H1 (cell line): ENCODE data around the gene TLE3. TPM values are rescaled to one million over a fixed set of nuclear protein-coding genes. Genes with fewer than 3 reads are reported as not detected.

Experiments
- CBX5 ChIP-seq: fragments of 300-800, 300-1000 bp; sonication (generic); IDR thresholded peaks from 2 replicates; pipeline ENCODE4 v1.7.1; 2016; ENCODE audit warnings: antibody characterized with exemption, low read length, low read depth
- CHD2 ChIP-seq: IDR thresholded peaks from 2 replicates; pipeline ENCODE4 v1.6.1; 2012; ENCODE audit warnings: low read length, improper control_type of control experiment
- EP300 ChIP-seq, 2 experiments: IDR thresholded peaks; 1 replicate in 1 of 2; 2 replicates in 1 of 2; pipeline ENCODE4 v1.6.1; 2011 to 2012; ENCODE audit warnings: low read depth in 2 of 2, low read length in 2 of 2, mild to moderate bottlenecking in 2 of 2, borderline replicate concordance in 1 of 2, inconsistent platforms in 1 of 2, moderate library complexity in 1 of 2
- KDM4A ChIP-seq: IDR thresholded peaks from one replicate; pipeline ENCODE4 v1.7.1; 2012; ENCODE audit warnings: low read depth, mild to moderate bottlenecking, moderate library complexity, low read length, inconsistent platforms; ENCODE audit not compliant: severe bottlenecking
- PHF8 ChIP-seq: fragments of 200-600 bp; sonication (generic); conservative IDR thresholded peaks from 2 replicates; pipeline ENCODE4 v1.7.1; 2012; ENCODE audit warnings: low read depth, mild to moderate bottlenecking, inconsistent platforms, low read length, moderate library complexity
- POLR2AphosphoS5 ChIP-seq: IDR thresholded peaks from 2 replicates; pipeline ENCODE4 v1.6.1; 2011; ENCODE audit warnings: low read depth, low read length
- RAD21 ChIP-seq, 2 experiments: IDR thresholded peaks in 1 of 2; conservative IDR thresholded peaks in 1 of 2; 2 replicates each; pipeline ENCODE4 v1.6.1; 2011; ENCODE audit warnings: low read depth in 2 of 2, low read length in 2 of 2, improper control_type of control experiment in 1 of 2, inconsistent platforms in 1 of 2, mild to moderate bottlenecking in 1 of 2, moderate library complexity in 1 of 2
- RBBP5 ChIP-seq: IDR thresholded peaks from 2 replicates; pipeline ENCODE4 v1.7.1; 2012; ENCODE audit warnings: low read depth, mild to moderate bottlenecking, inconsistent platforms, low read length, moderate library complexity, borderline replicate concordance
- TAF1 ChIP-seq: IDR thresholded peaks from 2 replicates; pipeline ENCODE4 v1.6.1; 2011; ENCODE audit warnings: mild to moderate bottlenecking, low read depth, low read length
- TBP ChIP-seq: IDR thresholded peaks from 2 replicates; pipeline ENCODE4 v1.6.1; 2011; ENCODE audit warnings: low read depth, low read length, improper control_type of control experiment
- TEAD4 ChIP-seq: IDR thresholded peaks from 2 replicates; pipeline ENCODE4 v1.6.1; 2012; ENCODE audit warnings: low read depth, low read length, inconsistent platforms, mixed read lengths
- USF2 ChIP-seq: IDR thresholded peaks from 2 replicates; pipeline ENCODE4 v1.6.1; 2011; ENCODE audit warnings: low read length, improper control_type of control experiment
- polyA plus RNA-seq, 7 experiments: library from polyadenylated mRNA; depleted of rRNA in 3 of 7; stranded (reverse) in 5 of 7; unstranded in 2 of 7; fragments of >200 nt in 5 of 7; fragments of 200-250 nt in 2 of 7; gene quantifications; 1 replicate in 5 of 7; 2 replicates in 1 of 7; 4 replicates in 1 of 7; pipeline versions ENCODE4 v1.2.1 to v1.2.3, GENCODE V29; 2011 to 2013; ENCODE audit warnings: missing spikeins in 2 of 7, mixed read lengths in 2 of 7
- total RNA-seq: library from RNA; stranded (reverse); fragmentation: NEBNext Ultra II Directional; extraction: Animal tissue kit (Norgen Biotek cat#: 25700); gene quantifications from 2 replicates; pipeline ENCODE4 v1.2.1, GENCODE V29; 2021
- TF ChIP-seq, protein P1 (sequence below): IDR thresholded peaks from 2 replicates; pipeline ENCODE4 v1.6.1; 2012; ENCODE audit warnings: low read length, inconsistent platforms

Gene TLE3
- total and polyA plus RNA-seq, 2 of the 8 experiments (the other 6 are each of a cell fraction or from before 2014, with no cell fraction given) = 25.1 to 61.2 TPM

- no peak for TF ChIP-seq USF2
- no peak for TF ChIP-seq PHF8
- no peak for TF ChIP-seq KDM4A
- 0 out of 2 replicates have a peak, but pooled peaks have one; percentile 46 for TF ChIP-seq TEAD4
- TF ChIP-seq RAD21 (IDR thresholded peaks at IDR 0.05 in 1 of 2, conservative IDR thresholded peaks at IDR 0.05 in 1 of 2; ENCODE audit: low read depth in 2 of 2, low read length in 2 of 2) = peak in 1 of 2 experiments; percentile 29; a peak in 2 of 4 replicates
- TF ChIP-seq TAF1 = peak; percentile 51; the same call in 1 of the 2 replicates
- TF ChIP-seq POLR2AphosphoS5 = no peak
- TF ChIP-seq CBX5 = no peak
- TF ChIP-seq EP300 (IDR thresholded peaks at IDR 0.05; ENCODE audit: borderline replicate concordance in 1 of 2, low read depth in 2 of 2, low read length in 2 of 2) = peak in 1 of 2 experiments; percentile 51; a peak in 1 of 3 replicates
- TF ChIP-seq CHD2 = no peak
- no peak for TF ChIP-seq RBBP5
- TF ChIP-seq, protein P1, sequence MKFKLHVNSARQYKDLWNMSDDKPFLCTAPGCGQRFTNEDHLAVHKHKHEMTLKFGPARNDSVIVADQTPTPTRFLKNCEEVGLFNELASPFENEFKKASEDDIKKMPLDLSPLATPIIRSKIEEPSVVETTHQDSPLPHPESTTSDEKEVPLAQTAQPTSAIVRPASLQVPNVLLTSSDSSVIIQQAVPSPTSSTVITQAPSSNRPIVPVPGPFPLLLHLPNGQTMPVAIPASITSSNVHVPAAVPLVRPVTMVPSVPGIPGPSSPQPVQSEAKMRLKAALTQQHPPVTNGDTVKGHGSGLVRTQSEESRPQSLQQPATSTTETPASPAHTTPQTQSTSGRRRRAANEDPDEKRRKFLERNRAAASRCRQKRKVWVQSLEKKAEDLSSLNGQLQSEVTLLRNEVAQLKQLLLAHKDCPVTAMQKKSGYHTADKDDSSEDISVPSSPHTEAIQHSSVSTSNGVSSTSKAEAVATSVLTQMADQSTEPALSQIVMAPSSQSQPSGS = 0 out of 2 replicates have a peak, but pooled peaks have one; percentile 46
- TF ChIP-seq TBP = no peak
Observed at GRCh38 chr15:70111203-70112073, 13.7 kb upstream of the TLE3 start (continued).
